ENCODE data around the gene USP53. TPM values are rescaled to one million over a fixed set of nuclear protein-coding genes. Genes with fewer than 3 reads are reported as not detected.

USP53 gene
- total and polyA plus RNA-seq, 10 of the 15 experiments (the other 5 are each of a cell fraction or from before 2014, with no cell fraction given): 0.23 to 4.0 (median 2.7) TPM

GRCh38 chr4:119300101-119300978 is 87.8 kb downstream of the USP53 start (continued):
- TF ChIP-seq REST (IDR thresholded peaks at IDR 0.05; ENCODE audit: low read depth, low read length) (no peak), FOXM1 (IDR thresholded peaks at IDR 0.05; ENCODE audit: low read depth, low read length) (no peak), PAX5 (IDR thresholded peaks at IDR 0.05; ENCODE audit: borderline replicate concordance, low read depth, low read length) (peak; percentile 37; the same call in 1 of the 2 replicates), RELB (IDR thresholded peaks at IDR 0.05; ENCODE audit: low read depth) (peak; percentile 44; the same call in 1 of the 2 replicates), SRF (IDR thresholded peaks at IDR 0.05; ENCODE audit: low read depth in 2 of 2, low read length in 2 of 2) (peak in 1 of 2 experiments; percentile 62; a peak in 1 of 4 replicates), NKRF (conservative IDR thresholded peaks at IDR 0.05) (peak; percentile 33), GABPA (IDR thresholded peaks at IDR 0.05; ENCODE audit: low read depth) (peak; percentile 94), EGR1 (IDR thresholded peaks at IDR 0.05; ENCODE audit: borderline replicate concordance in 1 of 2, low read depth in 2 of 2, low read length in 2 of 2) (peak in 1 of 2 experiments; percentile 56; a peak in 1 of 3 replicates), ZNF274 (IDR thresholded peaks at IDR 0.05; ENCODE audit: insufficient read depth, insufficient read length) (no peak), PAX8 (IDR thresholded peaks at IDR 0.05) (no peak), ZNF24 (IDR thresholded peaks at IDR 0.05) (0 out of 2 replicates have a peak, but pooled peaks have one; percentile 4), ATF7 (IDR thresholded peaks at IDR 0.05; ENCODE audit: low read depth) (0 out of 2 replicates have a peak, but pooled peaks have one; percentile 16), POLR2A (IDR thresholded peaks at IDR 0.05; ENCODE audit: low read depth, low read length) (peak; percentile 92), BHLHE40 (IDR thresholded peaks at IDR 0.05; ENCODE audit: borderline replicate concordance in 1 of 2, low read depth in 2 of 2, low read length in 1 of 2) (no peak; a peak in 1 of 4 replicates), NR2C2 (IDR thresholded peaks at IDR 0.05; ENCODE audit: borderline replicate concordance, control insufficient read depth, insufficient read length, low read depth) (no peak), HSF1 (IDR thresholded peaks at IDR 0.05; ENCODE audit: low read depth, low read length) (no peak), ETV6 (conservative IDR thresholded peaks at IDR 0.05 in 1 of 2, IDR thresholded peaks at IDR 0.05 in 1 of 2; ENCODE audit: borderline replicate concordance in 1 of 2, low read depth in 1 of 2) (peak in 1 of 2 experiments; percentile 88; a peak in 2 of 4 replicates)

Data from GM12878 (cell line).